Endothelial cell of hepatic sinusoid (primary cell): Measurements from ENCODE around the gene ANKS1B.
"Not testable (repeated sequence)": the region's sequence is repeated elsewhere in the genome, so short reads cannot be mapped to it uniquely, and the experiment has no call there.

Experiments
- in situ Hi-C: cut with HindIII; loops from 2 replicates; pipeline ENCODE4 v1.10.0; 2017; ENCODE audit warnings: low sequenced_read_pairs

Gene ANKS1B

DNA sequence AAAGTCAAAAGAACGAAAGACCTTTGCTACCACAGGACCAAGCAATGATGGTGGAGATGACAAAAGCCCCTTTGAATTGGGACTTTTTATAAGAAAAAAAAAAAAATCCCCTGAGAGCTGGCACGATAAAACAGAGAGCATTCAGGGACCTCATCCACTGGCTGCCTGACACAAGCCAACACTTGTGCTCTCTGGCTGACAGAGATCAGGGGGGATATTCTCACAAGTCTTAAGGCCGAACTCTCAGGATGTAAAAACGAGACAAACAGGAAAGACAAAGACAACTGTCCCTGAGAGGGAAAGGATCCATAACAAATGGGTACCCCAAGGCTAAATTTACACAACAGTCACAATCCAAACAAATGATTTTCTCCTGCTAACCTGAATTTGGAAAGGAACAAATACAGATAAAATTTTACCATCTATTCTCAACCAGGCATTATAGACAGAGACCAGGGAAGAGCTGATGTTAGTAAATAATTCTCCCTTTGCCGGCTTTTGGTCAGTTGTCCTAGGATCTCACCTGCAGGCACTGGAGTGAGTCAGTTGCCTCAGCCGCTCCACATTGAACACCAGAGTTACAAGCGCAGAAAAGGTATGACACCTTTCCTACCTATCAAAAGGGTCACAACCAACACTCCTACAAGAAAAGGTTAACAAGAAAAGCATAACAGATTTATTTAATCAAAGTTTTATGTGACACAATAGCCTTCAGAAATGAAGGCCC is 375.1 kb downstream of the ANKS1B start:
- in situ Hi-C loops: no loop called here

DNA sequence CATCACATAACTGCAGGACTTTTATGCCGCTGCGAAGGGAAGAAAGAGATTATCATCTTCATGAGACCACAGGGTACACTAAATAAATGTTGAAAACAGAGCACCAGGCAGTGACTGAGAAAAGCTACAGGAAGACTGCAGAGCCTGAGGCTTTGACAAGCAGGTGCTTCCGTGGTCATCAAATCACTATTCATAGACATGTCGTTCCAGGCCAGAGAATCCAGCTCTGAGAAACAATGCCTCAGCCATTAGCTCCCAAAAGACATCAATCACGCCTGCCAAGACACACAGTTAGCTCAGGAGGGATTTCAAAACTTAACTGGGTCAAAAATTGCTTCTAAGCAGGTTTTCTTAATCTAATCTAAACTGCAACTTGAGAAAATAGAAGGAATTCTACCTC is 384.3 kb downstream of the ANKS1B start:
- in situ Hi-C loops: no loop called here

DNA sequence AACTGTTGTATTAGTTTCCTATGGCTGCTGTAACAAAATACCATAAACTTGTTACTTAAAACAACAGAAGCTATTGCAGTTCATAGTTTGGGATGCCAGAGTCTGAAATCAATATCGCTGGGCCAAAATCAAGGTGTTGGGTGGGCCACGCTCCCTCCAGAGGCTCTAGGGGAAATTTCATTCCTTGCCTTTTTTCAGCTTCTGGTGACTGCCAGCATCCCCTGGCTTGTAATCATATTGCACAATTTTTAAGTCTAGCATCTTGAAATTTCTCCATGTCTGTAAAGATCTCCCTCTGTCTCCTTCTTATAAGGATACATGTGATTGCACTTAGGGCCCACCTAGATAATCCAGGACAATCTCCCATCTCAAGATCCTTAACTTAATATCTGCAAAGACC is 386.0 kb downstream of the ANKS1B start:
- in situ Hi-C loops: no loop called here

DNA sequence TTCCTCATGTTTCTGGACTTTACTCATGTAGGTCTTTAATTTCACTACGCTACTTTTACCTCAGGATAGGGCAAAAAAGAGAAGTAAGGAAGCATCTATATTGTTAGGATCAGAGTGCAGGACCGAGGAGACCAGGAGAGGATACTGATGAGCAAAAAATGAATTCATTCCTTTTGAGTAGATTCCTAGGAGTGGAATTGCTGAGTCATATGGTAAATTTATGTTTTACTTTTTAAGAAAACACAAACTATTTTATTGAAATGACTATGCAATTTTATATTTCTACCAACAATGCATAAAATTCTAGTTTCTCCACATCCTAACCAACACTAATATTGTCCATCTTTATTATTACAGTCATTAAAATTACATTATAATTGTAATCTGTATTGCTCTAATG is 388.0 kb downstream of the ANKS1B start:
- in situ Hi-C loops: no loop called here

DNA sequence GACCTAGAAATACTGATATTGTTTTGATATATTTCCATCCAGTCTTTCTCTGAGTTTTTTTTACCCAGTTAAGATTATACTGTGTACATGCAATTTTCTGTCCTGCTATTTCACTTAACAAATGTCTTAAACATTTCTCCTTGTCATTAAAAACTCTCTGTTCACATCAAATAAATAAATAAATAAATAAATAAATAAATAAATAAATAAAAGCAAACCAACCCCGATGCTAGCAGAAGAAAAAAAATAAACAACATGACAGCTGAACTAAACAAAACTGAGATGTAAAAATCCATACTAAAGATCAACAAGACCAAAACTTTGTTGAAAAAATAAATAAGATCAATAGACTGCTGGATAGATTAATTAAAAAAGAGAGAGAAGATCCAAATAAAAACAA is 407.6 kb downstream of the ANKS1B start:
- in situ Hi-C loops: not testable (repeated sequence)

DNA sequence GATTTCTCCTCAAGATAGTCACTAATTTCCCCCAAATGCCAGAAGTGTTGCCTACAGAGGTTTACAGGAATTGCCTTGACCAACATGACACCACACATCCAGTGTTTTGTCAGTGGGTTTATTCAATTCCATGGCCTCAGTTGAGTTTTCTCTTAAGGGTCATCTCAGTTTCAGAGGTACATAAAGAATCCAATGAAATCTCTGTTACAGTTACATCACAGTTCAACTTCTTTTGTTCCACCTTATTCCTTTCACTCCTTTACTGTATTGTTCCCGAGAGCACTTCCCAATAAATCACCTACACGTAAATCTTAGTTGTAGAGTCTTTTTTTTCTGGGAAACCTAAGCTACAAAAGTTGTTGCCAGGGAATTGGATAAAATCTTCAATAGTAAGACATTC is 410.8 kb downstream of the ANKS1B start:
- in situ Hi-C loops: no loop called here

DNA sequence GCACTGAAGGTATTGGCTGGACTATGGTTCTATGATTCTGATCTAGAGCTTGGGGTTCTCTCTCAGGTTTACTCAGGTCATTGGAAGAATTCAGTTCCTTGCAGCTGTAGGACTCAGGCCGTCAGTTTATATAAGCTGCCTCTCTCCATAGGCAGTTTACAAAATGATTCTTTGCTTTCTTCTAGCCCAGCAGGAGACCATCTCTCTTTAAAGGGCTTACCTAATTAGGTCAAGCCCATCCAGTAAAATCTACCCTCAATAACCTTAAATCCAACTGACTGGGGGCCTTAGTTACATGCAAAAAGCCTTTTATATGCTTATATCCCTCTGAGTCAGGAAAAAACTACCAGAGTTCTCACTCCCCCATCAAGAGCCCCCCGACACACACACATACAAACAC is 417.7 kb downstream of the ANKS1B start:
- in situ Hi-C loops: no loop called here

DNA sequence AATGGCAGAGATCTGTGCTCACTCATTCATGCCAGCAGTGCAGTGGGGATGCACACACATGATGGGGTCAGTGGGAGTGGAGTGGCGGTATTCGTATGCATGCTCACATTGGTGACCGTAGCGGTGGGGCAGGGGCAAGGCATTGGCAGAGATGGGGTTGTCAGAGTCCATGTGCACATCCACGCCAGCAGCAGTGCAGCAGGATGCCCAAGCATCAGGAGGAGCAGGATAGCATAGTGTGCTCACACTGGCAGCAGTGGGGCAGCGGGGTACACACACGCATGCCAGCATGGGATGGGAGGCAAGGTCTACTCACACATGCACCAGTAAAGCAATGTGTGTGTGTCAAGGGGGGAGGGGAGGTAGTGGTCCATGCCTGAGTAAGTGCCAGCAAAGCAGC is 426.6 kb downstream of the ANKS1B start:
- in situ Hi-C loops: no loop called here

DNA sequence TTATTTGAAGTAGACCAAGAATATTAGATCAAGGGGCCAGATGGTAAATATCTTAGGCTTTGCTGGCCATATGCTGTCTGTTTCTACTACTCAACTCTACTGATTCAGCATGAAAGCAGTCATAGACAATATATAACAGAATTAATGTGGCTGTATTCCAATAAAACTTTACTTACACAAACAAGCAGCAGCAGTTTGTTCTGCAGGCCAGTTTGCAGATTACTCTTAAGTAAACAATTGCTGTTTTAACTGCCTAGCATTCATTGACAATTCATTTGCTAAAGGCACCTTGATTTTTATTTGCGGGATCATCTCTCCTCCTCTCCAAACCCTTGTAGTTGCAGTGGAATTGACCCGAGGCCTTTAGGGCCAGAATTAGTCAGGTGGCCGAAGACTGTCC is 431.3 kb downstream of the ANKS1B start:
- in situ Hi-C loops: no loop called here

DNA sequence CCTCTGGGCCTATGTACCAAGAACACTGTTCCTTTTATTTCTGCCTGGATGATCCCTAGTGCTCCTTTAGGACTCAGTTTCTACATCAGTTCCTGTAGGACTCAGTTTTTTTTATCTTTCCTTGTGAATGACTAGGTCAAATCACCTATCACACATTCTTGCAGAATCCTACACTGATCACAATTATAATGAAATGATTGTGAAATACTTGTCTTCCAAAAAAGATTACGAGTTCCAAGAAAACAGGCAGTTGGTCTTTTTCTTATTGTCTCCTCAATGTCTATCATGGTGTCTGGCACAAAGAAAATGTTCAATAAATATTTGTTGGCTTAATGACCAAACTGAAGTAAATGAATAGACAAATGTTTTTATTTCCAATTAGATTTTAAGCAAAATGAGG is 432.7 kb downstream of the ANKS1B start:
- in situ Hi-C loops: no loop called here

DNA sequence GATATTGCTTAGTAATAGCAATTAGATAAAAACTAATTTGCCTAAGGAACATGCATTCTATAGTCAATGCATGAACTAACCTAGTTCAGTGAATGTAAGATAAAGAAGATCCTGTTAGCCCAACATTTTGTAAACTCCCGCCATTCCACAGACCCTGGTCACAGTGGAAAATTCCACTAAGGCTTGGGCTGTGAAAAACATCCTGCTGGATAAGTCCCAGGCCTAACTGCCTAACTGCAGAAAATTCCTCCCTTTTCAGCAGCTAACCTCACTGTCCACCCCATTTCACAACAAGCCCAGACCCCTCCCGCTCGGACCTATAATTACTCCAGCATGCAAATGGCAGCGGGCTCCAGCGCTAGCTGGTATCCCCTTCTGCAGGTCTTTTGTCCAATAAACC is 435.1 kb downstream of the ANKS1B start:
- in situ Hi-C loops: no loop called here

DNA sequence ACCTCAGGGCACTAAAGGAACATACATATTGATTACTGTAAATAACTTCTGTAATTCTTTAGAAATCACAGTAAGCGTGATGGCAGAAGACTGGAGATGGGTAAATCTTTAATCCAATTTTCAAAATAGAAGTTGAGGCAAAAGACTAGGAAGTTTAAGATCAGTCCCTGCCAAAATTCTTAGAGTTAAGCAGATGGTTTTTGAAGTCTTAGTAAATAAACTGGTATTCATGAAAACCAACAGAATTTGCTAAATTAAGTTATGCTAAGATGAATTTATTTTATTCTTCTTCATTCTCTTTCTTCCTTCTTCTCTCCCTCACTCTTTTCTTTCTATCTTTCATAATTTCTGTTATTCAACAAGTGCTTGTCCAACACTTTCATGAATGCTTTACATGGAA is 435.5 kb downstream of the ANKS1B start:
- in situ Hi-C loops: no loop called here

DNA sequence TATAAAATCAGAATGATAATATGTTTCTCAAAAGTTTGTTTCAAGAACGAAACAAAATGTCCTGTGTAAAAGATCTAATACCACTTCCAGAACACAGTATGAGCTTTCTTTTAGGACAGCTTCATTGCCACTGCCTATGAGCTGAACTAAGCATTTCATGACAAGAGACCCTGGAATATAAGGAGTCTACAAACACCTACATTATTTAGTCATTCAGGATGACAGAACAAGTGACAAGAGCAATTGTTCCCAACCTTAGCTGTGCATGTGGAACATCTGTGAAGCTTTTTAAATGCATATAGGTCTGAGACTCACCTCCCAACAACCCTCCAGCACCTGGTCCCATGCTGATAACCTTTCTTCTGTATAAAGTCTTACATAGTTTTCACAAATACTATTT is 440.3 kb downstream of the ANKS1B start:
- in situ Hi-C loops: no loop called here

DNA sequence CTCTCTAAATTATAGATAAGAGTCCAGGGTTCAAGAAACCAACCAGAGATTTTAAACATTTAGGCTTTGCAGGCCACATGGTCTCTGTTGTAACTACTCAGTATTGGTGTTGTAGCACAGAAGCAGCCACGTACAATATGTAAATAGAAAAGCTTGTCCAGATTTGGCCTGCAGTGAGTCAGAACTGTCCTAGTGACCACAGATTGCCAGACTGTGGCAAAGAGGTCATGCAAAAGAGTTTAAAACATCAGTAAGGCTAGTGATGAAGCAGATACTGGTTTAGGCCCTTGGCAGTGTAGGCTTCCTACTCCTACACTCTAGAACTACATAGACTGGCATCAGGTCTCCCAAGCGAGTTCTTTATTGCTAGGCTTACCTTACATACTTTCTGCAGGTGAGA is 454.8 kb downstream of the ANKS1B start:
- in situ Hi-C loops: no loop called here

DNA sequence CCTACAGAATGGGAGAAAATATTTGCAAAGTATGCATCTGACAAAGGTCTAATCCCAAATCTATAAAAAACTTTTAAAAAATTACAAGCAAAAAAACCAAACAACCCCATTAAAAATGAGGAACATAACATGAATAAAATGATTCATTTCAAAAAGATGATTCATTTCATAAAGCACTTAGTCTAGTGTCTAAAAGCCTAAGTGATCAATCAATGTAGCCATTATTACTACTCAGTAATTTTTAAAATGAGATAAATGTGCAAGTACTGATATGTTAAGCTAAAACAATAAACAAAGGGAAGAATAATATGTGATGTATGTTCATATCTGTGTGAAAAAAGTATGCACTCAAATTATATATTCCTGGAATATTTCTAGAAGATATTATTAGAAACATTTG is 456.3 kb downstream of the ANKS1B start:
- in situ Hi-C loops: no loop called here

DNA sequence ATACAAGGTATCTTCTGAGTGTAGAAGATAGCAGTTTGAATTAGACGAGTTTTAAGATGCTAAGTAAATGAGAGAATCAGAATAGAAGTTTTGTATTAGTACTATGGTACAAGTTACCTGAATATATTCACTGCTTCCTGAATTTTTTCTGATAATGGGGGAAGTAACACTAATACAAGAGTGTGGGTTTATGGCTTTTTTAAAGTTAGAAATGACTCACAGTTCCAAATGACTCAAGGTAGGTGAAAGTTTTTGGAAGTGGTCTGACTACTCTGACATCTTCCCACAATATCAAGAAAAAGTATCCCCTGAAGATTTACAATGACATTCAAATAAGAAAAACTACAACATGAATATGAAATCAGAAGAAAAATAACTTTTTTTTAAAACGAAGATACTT is 460.9 kb downstream of the ANKS1B start:
- in situ Hi-C loops: no loop called here

DNA sequence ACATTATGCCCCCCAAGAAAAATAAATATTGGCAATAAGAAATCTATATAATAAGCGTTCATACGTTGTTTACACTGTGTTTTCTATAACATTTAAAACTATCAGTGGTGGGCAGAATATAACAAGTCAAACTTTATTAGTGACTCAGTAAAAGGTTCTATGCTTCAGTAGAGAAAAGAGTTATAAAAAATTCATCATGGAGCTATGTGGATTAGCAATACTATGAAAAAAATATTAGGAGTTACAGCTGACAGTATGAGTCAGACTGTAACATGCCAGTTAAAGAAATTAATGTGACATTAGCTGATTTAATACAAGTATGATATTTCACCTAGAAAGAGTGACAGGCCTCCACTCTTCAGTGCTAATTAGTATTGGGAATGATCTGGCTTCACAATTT is 462.3 kb downstream of the ANKS1B start:
- in situ Hi-C loops: no loop called here

DNA sequence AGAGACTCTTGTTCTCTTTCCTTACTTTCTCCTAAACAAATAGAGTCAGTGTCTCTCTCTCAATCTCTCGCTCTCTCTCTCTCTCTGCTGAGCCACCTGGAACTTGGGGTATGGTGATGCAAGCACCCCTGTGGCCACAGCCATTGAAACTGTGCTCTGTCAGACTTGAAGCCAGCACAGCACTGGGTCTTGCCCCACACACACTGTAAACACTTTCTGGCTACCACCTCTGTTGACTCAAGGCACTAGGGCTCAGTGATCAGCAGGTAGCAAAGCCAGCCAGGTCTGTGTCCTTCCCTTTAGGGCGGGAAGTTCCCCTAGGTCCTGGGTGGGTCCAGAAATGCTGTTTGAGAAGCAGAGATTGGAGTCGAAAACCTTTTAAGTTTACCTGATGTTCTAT is 463.1 kb downstream of the ANKS1B start:
- in situ Hi-C loops: no loop called here

DNA sequence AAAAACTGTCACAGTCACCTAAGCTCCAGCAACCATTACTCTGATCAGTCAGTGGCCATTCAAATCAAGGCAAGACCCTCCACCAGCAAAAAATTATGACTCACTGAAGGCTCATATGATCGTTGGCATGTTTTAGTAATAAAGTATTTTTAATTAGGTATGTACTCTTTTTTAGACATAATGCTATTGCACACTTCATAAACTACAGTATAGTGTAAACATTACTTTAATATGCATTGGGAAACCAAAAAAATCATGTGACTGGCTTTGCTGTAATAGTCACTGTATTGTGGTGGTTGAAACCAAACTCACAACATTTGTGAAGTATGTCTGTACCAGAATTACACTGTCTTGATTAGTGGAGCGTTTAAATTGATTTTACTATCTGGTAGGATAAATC is 471.7 kb downstream of the ANKS1B start:
- in situ Hi-C loops: no loop called here

DNA sequence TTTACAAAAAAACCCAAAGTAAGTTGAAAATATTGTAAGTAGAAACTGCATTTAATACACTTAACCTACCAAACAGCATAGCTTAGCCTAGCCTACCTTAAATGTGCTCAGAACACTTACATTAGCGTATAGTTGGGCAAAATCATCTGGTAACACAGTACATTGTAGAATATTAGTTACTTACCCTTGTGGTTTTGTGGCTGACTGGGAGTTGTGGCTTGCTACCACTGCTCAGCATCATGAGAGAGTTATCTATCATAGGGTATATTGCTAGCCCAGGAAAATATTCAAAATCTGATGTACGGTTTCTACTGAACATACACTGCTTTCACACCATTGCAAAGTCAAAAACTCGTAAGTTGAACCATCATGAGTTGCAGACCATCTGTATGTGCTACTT is 478.9 kb downstream of the ANKS1B start:
- in situ Hi-C loops: no loop called here

DNA sequence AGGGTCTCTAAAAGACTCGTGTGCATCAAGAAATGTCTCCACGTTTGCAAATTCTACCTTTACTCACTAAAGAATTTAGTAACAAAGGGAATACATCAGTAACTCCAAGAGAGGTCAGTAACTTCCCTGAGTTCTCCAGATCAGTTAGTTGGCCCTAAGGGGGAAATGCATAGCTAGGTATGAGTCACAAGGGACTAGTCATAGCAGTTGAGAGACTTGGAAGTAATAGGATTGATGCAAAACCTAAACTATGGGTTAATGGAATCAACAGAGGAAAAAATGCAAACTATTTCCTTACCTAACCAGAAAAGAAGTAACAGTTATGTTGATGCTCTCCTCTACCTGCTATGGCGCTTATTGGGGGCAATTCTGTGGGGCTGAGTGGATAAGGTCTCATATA is 486.0 kb downstream of the ANKS1B start:
- in situ Hi-C loops: no loop called here

DNA sequence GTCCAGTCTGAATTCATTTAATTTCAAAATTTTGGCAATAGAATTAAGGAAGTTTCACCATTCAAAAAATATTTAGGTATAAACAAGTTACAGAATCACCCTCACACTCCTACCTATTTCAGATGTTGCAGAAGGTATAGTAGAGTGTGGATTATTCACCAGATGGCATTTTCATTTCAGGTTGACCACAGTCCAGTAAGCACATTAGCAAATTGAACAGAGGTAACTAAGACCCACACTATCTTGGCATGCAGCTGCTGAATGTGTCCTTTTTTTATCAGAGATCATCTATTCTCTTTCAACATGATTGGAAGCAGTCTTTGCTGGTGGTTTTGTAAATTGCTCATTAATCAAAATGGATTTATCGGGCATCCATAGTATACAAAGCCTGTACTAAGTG is 488.9 kb downstream of the ANKS1B start:
- in situ Hi-C loops: no loop called here

DNA sequence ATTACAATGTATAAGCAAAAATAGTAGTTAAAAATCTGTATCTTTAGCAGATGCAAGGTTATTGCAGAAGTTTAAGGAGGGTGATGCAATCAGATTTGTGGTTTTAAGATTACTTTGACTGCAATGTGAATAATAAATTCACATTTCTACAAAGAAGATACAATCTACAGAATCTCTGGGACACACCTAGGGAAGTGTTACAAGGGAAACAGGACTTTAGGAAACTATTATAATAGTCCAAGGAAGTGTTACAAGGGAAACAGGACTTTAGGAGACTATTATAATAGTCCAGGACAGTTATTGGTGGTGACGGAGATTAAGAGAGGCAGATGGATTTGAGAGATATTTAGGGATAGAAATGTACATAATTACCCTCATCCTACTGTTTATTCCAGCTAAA is 491.5 kb downstream of the ANKS1B start:
- in situ Hi-C loops: no loop called here
